ENCODE measurements around the gene ANKRD1.
A peak's percentile ranks its signal among the peaks of the same experiment; 100 is the strongest.

- TF ChIP-seq CTCF (IDR thresholded peaks at IDR 0.05 in 4 of 5, conservative IDR thresholded peaks at IDR 0.05 in 1 of 5), result no peak
- peak in 1 of 2 donors; percentile 40 for TF ChIP-seq POLR2A (IDR thresholded peaks at IDR 0.05)
Measured at GRCh38 chr10:90920986-90921666, at the start of gene ANKRD1.
